ENCODE measurements around the gene EBLN1.
"Not testable (repeated sequence)": the region's sequence is repeated elsewhere in the genome, so short reads cannot be mapped to it uniquely, and the experiment has no call there.

Gene EBLN1

DNA sequence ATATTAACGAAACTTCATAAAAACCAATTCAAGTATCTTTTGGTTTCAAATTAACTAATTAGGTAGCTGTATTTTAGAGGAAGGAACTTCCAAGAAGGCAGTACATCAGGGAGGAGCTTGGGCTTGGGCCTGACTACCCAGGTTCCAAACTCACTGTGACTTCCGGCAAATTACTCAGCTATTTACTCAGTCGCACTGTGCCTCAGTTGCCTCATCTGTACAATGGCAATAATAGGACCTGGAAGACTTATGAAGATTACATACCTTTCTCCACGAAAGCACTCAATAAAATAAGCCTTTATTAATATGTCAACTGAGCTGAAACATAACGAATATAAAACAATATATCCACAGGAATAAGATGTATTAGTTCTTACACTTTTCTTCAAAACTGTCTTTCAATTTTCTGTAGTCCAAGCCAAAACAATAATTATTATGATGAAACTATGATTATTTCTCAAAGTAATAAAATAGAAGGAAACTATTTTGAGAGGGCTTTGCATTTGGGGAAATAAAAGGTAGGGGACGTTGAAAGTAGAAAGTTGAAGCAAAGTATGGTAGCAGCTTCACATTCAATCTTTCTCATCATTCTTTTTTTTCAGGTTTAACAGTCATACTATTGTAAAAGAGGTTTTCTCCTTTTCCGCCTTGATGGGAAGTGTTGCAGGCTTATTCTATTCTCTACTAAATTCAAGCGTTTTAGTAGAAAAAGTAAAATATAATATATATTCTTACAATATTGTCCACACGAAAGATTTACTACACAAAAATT lies 10.5 kb upstream of the EBLN1 start:
- DNase-seq, result no peak

DNA sequence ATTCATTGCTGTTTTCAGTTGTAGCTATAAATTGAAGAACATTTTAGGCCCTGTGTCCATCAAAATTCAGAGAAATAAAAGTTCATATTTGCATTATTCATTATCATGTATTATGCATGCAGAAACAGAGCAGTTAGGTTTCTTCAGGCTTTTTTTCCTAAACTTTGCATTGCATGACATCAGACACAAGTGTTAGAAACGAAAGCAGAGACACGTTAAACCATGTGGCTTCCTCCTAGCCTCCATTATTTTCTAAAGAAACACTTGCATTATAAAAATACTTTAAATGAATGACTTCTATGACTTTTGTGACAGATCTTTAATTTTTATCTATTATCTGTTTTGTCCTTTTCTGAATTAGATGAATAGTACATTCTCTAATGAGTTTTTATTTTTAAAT lies 8.8 kb upstream of the EBLN1 start:
- DNase-seq, result no peak

DNA sequence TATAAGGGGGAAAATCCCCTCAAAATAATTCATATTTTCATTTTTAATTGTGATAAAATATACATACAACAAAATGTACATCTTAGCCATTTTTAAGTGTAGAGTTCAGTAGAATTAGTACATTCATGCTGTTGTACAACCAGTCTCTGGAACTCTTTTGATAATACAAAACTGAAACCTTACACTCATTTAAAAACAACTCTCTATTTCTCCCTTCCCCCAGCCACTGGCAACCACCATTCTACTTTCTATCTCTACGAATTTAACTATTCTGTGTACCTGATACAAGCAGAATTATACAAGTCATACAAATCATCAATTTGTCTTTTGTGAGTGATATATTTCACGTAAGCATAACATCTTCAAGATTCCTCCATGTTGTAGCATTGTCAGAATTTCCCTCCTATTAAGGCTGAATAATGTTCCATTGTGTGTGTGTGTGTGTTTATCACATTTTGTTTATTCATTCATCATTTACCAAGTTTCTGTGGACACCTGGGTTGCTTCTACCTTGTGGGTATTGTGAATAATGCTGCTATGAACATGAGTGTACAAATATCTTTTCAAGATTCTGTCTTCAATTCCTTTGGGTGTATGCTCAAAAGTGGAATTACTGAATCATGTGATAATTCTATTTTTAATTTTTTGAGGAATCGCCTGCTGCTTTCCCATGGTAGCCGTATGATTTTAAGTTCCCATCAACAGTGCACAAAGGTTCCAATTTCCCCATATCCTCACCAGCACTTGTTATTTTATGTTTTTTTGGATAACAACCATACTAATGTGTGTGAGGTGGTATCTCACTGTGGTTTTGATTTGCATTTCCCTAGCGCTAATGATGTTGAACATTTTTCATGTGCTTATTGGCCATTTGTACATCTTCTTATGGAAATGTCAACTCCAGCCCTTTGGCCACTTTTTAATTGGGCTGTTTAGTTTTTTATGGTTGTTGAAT lies 4.7 kb upstream of the EBLN1 start:
- no peak for DNase-seq

DNA sequence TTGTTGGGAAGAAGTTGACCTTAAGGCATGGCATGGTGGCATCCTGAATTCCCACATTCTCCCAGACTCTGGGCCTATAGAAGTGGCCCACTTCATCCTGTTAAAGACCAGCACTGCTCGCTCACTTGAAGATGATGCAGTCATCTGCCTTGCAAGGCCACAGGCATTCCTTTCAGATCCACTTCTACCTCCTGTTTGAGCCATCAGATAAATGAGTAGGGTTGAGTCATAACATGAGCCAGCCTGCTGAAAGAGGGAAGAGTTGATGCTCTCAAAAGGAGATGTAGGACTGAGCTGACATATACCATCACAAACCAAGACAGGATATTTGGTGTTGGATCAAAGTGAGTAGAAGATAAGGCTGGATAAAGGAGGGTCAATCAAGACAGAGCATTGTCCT lies 1.5 kb upstream of the EBLN1 start:
- DNase-seq, result no peak

DNA sequence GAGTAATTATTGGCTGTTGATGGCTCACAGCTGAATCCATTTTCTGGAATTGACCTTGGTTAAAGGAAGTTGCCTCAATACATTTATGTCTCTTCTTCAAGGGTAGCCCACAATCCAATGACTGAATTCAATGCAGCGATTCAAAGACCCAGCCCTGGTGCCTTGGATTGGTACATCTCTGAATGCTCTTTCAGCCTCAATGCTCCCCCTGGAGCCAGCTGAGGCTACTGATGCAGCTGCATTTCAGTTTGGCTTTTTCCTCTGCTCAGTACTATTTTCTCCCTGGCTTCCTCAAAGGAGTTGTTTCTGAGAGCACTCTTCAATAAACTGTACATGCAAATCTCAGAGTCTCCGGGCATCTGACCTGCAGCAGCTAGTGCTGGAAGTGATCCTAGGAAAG lies 633 bp upstream of the EBLN1 start:
- DNase-seq, result no peak

DNA sequence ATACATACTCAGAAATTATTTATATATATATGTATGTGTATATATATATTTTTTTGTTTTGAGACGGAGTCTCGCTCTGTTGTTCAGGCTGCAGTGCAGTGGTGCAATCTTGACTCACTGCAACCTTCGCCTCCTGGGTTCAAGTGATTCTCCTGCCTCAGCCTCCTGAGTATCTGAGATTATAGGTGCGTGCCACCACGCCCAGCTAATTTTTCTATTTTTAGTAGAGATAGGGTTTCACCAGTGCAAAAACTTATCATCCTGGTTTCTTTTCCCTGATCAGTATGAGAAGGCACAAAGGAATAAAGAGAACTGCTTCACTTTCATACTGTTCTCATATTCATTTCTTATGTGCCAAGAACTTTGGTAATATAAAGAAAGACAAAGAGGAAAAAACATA lies 731 bp downstream of the EBLN1 start:
- DNase-seq, result not testable (repeated sequence)

DNA sequence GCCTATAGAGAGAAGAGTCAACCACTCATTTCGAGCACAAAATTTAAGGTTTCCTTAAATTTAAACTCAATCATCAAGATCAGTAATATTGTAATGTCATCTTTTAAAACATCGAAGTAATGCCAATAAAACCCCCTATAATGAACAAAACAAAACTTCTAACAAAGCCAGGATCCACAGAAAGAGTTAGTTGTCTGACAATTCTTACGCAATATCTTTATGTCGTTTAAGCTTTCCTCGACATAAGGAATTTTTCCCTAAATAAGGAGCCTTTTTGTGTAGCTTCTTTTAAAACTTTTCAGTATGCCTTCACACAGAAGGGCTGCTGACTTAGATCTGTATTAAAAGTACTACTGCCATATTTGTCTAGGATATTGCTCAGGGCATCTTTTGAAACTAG lies 7.5 kb downstream of the EBLN1 start:
- no peak for DNase-seq

DNA sequence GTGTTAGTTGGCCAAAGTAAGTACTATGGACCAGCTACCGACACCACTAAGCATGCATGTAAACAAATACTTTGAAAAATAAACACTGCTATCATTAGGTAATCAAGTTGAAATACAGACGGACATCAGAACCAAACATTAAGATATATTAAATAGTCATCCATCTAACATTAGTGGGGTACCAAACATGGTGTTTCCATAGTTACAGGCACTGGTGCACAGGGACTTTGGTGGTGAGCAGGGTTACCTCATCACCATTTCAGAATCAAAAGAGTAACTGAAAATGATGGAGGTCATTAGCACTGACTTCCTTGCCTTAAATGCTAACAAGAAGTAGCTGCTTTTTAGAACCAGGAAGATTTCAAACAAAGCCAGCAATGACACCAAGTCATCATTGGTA lies 23.9 kb downstream of the EBLN1 start:
- DNase-seq, result no peak

DNA sequence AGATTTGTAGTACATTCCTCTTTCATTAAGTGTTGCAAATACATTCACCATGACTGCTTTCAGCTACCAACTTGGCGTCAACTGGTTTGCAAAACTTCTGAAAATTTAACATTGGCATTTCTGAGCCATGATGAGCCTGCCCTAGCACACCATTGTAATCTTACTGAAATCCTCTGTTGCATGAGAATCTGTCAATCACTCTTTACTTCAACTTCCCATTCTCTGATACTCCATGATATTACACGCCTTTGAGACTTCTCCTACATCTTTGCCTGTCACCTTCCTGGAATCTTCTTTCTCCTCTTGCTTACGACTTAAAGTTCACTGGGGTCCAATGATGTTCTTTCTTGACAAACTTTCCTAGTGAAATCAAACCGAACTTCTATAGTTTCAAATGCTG lies 32.2 kb downstream of the EBLN1 start:
- no peak for DNase-seq

DNA sequence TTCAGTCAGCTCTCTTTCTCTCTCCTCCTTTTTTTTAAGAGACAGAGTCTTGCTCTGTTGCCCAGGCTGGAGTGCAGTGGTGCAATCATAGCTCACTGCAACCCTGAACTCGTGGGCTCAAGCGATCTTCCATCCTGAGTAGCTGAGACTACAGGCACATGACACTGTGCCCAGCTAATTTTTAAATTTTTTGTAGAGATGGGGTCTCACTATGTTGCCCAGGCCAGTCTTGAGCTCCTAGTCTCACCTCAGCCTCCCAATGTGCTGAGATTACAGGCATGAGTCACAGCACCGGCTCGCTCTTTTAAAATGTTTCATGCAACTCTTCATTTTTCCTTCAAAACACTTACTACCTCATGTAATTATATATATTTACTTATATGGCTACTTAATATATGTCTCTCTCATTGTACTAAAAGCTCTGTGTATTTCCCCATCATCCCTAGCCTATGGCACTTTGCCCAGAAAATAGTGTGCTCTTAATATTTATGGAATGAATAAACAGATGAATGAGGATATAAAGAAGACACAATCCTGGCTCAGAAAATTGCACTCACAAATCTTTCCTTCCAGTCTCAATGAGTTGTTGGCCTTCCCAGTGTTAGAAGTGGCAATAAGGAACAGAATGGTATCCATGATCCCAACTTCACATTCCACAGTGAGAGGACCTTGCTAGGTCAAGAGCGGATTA lies 33.9 kb downstream of the EBLN1 start:
- no peak for DNase-seq

DNA sequence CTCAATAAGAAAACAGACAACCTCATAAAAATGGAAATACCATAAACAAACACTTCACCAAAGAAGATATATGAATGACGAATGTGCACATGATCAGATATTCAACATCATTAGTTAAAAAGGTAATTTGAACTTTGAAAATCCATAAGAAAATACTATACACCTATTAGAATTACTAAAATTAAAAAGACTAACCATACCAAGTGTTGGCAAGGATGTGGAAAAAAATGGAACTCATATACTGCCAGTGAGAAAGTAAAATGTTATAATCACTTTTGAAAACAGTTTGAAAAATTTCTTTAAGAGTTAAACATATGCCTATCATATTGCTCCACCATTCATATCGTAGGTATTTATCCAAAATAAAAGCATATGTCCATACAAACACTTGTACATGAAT lies 37.1 kb downstream of the EBLN1 start:
- DNase-seq, result no peak

DNA sequence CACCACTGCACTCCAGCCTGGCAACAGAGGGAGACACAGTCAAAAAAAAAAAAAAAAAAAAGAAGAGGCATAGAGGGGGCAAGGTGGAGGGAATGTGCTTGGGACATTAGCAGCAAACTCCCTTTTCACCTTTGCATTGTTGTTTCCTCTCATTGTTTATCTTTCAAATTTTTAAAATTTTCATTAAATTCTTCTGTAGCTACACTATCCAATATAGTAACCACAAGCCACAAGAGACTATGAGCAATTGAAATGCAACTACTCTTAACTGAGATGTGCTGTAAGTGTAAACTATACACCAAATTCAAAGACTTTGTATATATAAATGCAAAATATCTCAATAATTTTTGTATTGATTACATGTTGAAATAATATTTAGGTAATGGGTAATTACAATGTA lies 43.4 kb downstream of the EBLN1 start:
- DNase-seq, result no peak

DNA sequence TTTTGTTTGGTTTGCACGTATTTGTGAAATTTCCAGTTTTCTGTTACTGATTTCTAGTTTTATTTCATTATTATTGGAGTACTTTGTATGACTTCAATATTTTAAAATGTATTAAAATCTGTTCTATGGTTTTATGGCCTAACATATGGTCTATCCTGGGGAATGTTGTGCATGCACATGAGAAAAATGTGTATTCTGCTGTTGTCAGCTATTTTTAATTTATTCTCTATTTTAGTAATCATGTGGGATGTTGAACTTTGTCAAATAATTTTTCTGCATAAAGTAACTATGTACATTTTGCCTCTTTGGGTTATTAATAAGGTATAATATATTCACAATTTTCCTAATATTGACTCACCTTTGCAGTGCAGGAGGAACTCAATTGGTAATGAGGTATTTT lies 46.7 kb downstream of the EBLN1 start:
- DNase-seq, result no peak

DNA sequence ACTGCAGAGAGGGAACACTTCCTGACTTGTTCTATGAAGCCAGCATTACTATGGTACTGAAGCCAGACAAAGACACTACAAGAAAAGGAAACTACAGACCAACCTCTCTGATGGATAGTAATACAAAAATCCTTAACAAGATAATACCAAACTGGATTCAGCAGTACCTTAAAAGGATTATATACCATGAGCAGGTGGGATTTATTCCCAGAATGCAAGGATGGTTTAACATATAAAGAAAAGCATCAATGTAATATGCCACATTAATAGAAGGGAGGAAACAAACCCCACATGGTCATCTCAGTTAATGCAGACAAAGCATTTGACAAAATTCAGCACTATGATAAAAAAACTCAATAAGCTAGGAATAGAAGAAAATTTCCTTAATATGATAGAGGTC lies 47.2 kb downstream of the EBLN1 start:
- DNase-seq, result no peak

DNA sequence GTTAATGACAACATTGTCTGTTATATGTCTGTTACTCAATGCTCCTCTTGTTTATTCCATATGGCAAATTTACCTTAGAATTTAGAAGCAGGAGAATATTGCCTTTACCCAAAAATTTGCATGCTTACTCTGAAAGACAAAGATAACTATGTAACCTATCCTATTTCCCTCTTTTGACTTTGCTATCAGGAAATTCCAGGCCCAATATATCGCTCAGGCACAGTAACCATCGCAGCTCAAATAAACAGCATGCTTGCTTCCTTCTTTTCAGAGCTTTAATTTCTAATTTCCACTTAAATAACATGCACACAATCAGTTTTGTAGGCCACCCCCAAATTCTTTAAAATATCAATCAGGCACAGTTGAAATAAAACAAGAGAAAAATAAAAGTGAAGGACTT lies 57.8 kb downstream of the EBLN1 start:
- no peak for DNase-seq

DNA sequence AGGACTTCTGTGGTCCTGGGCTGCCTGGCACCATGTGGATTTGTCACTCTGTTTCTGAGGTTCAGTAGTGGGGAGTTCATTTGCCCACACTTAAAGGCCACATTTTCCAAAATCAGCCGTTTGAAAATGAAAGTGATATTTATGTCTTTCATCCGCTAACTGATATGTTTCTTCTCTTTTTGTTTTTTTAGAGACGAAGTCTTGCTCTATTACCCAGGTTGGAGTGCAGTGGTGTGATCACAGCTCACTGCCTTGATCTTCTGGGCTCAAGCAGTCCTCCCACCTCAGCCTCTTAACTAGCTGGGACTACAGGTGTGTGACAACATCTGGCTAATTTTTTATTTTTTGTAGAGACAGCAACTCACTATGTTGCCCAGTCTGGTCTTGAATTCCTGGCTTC lies 58.6 kb downstream of the EBLN1 start:
- DNase-seq, result no peak

Data from inflammatory macrophage treated with lipopolysaccharide for 1 hour (primary cell).